Cerebellar nuclear complex (tissue), 1 donor: Measurements from ENCODE around the gene BRAT1.

Source experiments
- DNase-seq, 2 experiments: peaks; one replicate each; lab custom pipeline; 2025; lab: John Stamatoyannopoulos, UW

BRAT1 gene

GRCh38 chr7:2559283-2559950, 4.1 kb upstream of the BRAT1 start:
- no peak for DNase-seq

GRCh38 chr7:2558629-2559282, 3.4 kb upstream of the BRAT1 start, which contains the start of gene IQCE:
Gene IQCE, plus strand, starts transcription at chr7:2558979. Its CDS starts 203 bp downstream, at chr7:2559182.
- DNase-seq: peak in 1 of 2 experiments; percentile 57

- no peak for DNase-seq
Measured at GRCh38 chr7:2554661-2555111, 638 bp downstream of the BRAT1 start.

- no peak for DNase-seq
Measured at GRCh38 chr7:2553831-2554581, 1.3 kb downstream of the BRAT1 start.

GRCh38 chr7:2553108-2553507, 2.2 kb downstream of the BRAT1 start:
- no peak for DNase-seq

GRCh38 chr7:2551418-2551817, 3.9 kb downstream of the BRAT1 start:
- DNase-seq: no peak

GRCh38 chr7:2546776-2547586, 8.3 kb downstream of the BRAT1 start:
- DNase-seq: no peak

GRCh38 chr7:2545746-2546425, 9.4 kb downstream of the BRAT1 start:
- DNase-seq: no peak

GRCh38 chr7:2544541-2545188, 10.7 kb downstream of the BRAT1 start:
- DNase-seq: no peak

- no peak for DNase-seq
Measured at GRCh38 chr7:2542916-2543871, 12.1 kb downstream of the BRAT1 start.

GRCh38 chr7:2542011-2542915, 13.1 kb downstream of the BRAT1 start:
- no peak for DNase-seq

- DNase-seq: no peak
Measured at GRCh38 chr7:2541291-2542010, 13.9 kb downstream of the BRAT1 start.

GRCh38 chr7:2540641-2541051, 14.7 kb downstream of the BRAT1 start:
- DNase-seq: no peak

GRCh38 chr7:2540133-2540532, 15.2 kb downstream of the BRAT1 start:
- no peak for DNase-seq

- no peak for DNase-seq
Measured at GRCh38 chr7:2539031-2539911, 16.1 kb downstream of the BRAT1 start.

GRCh38 chr7:2537981-2538851, 17.1 kb downstream of the BRAT1 start:
- no peak for DNase-seq
